ENCODE data around the gene CPM.
A peak's percentile ranks its signal among the peaks of the same experiment; 100 is the strongest.
"Not testable (repeated sequence)": the region's sequence is repeated elsewhere in the genome, so short reads cannot be mapped to it uniquely, and the experiment has no call there.

The CPM gene

DNA sequence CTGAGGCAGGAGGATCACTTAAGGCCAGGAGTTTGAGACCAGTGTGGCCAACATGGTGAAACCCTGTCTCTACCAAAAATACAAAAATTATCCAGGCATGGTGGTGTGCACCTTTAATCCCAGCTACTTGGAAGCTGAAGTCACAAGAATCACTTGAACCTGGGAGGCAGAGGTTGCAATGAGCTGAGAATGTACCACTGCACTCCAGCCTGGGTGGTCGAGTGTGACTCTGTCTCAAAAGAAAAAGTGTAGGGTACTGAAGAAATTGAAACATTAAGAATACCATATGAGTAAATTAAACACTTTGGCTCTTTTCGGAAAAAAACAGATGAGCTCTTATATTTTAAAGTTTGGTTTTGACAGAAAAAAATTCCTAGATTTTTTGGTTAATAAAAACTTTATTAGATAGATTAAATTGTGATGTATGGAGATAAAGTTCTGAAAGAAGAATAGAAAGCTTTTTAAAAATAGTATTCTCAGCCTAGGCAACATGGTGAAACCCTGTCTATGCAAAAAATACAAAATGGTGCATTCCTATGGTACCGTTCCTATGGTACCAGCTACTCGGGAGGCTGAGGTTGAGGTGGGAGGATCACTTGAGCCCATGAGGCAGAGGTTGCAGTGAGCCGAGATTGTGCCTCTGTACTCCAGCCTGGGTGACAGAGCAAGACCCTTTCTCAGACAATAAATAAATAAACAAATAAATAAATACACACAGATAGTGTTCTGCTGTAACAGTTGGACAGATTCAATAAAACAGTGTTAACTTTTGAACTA, 104.9 kb downstream of the CPM start:
- Histone ChIP-seq H3K27ac (ENCODE audit: low read depth, low read length) (peak overlapping the region; percentile 79), H3K4me3 (ENCODE audit: low read depth, low read length) (no peak overlapping the region), H3K36me3 (ENCODE audit: insufficient read depth, low read length) (peaks cover 61% of the 10 kb centered on the region), H3K27me3 (ENCODE audit: insufficient read depth, low read length) (no peaks in the 10 kb centered on the region), H3K4me1 (ENCODE audit: control insufficient read depth, insufficient read depth, low read length, unreplicated experiment) (peaks cover 16% of the 10 kb centered on the region), H3K79me2 (ENCODE audit: control insufficient read depth, insufficient read depth, low read length, unreplicated experiment) (peaks cover 15% of the 10 kb centered on the region), H2AFZ (ENCODE audit: low read length, unreplicated experiment) (no peak overlapping the region)

DNA sequence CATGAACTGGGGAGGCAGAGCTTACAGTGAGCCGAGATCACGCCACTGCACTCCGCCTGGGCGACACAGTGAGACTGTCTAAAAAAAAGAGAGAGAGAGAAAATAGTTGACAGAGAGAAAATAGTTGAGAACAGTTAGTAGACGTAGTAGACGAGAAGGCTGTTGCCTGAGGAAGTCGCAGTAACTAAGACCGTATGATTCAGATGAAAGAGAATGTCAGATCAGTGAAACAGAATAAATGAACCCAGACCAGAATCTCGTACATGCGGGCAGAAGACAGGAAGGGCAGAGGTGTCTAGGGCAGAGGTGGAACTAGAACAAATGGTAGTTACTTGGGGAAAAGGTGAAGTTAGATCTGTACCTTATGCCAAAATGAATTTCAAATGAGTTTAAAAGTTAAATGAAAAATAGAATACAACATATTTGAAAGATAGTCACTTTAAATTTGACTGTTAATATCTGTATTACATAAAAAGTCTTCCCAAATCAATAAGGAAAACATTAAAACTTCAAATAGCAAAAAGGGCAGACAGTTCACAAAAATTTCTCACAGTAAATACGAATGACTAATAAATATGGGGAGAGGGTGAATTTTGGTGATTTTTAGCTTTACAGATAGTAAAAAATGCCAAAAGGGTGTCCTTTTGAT, 107.3 kb downstream of the CPM start:
- no peaks in the 10 kb centered on the region for H3K27me3 ChIP-seq (ENCODE audit: insufficient read depth, low read length)
- no peak overlapping the region for H2AFZ ChIP-seq (ENCODE audit: low read length, unreplicated experiment)
- peaks cover 16% of the 10 kb centered on the region for H3K4me1 ChIP-seq (ENCODE audit: control insufficient read depth, insufficient read depth, low read length, unreplicated experiment)
- peak overlapping the region; percentile 79 for H3K27ac ChIP-seq (ENCODE audit: low read depth, low read length)
- no peak overlapping the region for H3K4me3 ChIP-seq (ENCODE audit: low read depth, low read length)
- H3K36me3 ChIP-seq (ENCODE audit: insufficient read depth, low read length) = peaks cover 58% of the 10 kb centered on the region
- peaks cover 16% of the 10 kb centered on the region for H3K79me2 ChIP-seq (ENCODE audit: control insufficient read depth, insufficient read depth, low read length, unreplicated experiment)

DNA sequence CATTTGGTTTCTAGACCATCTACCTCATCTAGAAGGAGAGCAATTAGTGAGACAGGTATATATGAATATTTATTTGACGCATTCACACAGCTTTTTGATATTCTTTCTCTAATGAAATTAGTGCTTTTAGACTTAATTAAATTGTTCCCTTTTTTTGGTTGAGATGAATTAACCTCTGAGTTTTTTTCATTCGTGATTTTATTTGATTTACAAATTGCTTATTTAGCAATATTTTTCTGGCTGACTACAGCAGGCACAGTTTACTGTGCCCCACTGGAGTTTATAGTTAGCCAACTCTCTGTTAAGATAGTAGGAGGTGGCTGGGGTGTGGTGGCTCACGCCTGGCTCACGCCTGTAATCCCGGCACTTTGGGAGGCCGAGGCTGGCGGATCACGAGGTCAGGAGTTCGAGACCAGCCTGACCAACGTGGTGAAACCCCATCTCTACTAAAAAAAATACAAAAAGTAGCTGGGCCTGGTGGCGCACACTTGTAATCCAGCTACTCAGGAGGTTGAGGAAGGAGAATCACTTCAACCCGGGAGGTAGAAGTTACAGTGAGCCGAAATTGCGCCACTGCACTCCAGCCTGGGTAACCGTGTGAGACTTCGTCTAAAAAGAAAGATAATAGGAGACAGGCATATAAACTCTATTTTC, 108.2 kb downstream of the CPM start:
- Histone ChIP-seq H3K4me1 (ENCODE audit: control insufficient read depth, insufficient read depth, low read length, unreplicated experiment) (peaks cover 16% of the 10 kb centered on the region), H2AFZ (ENCODE audit: low read length, unreplicated experiment) (no peak overlapping the region), H3K36me3 (ENCODE audit: insufficient read depth, low read length) (peaks cover 66% of the 10 kb centered on the region), H3K79me2 (ENCODE audit: control insufficient read depth, insufficient read depth, low read length, unreplicated experiment) (peaks cover 18% of the 10 kb centered on the region), H3K27me3 (ENCODE audit: insufficient read depth, low read length) (no peaks in the 10 kb centered on the region), H3K27ac (ENCODE audit: low read depth, low read length) (no peak overlapping the region), H3K4me3 (ENCODE audit: low read depth, low read length) (no peak overlapping the region)

DNA sequence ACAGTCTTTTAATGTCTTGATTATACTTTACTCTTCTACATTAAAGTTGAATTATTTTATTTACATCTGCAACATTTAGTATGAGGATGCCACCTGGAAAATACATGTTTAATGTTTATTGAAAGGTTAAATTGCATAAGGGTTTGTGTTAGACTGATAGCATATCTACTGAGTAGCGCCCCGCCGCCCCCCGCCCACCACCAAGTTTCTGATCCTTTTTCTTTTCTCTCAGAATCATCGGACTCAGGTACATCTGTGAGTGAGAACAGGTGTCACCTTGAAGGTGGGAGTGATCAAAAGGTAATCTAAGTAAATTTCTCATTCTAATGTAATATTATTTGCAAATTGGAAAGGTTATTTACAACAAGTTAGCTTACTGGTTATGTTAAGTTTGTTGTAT, 108.8 kb downstream of the CPM start:
- peaks cover 68% of the 10 kb centered on the region for H3K36me3 ChIP-seq (ENCODE audit: insufficient read depth, low read length)
- H3K27ac ChIP-seq (ENCODE audit: low read depth, low read length) = no peak overlapping the region
- H3K4me3 ChIP-seq (ENCODE audit: low read depth, low read length) = no peak overlapping the region
- H2AFZ ChIP-seq (ENCODE audit: low read length, unreplicated experiment) = no peak overlapping the region
- H3K4me1 ChIP-seq (ENCODE audit: control insufficient read depth, insufficient read depth, low read length, unreplicated experiment) = peaks cover 16% of the 10 kb centered on the region
- H3K79me2 ChIP-seq (ENCODE audit: control insufficient read depth, insufficient read depth, low read length, unreplicated experiment) = peaks cover 21% of the 10 kb centered on the region
- H3K27me3 ChIP-seq (ENCODE audit: insufficient read depth, low read length) = no peaks in the 10 kb centered on the region

DNA sequence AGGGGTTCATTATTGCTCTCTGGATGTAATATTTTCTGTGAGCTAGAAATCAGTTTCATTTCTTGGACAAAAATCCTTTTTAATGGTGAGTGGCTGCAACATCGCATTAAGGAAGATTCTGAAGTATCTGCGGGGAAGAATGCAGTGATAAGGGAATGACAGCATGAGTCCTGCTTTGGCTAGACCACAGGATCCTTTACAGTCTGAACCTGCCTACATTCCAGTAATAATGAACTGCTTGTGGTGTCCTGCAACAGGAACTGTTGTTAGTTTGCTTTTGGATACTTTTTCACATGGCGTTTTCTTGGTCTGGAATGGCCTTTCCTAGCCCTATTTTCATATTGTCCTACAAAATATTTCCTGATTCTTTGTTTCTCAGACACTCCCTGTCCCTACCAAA, 109.3 kb downstream of the CPM start:
- H3K79me2 ChIP-seq (ENCODE audit: control insufficient read depth, insufficient read depth, low read length, unreplicated experiment) = peaks cover 25% of the 10 kb centered on the region
- H3K4me1 ChIP-seq (ENCODE audit: control insufficient read depth, insufficient read depth, low read length, unreplicated experiment) = peaks cover 16% of the 10 kb centered on the region
- H3K4me3 ChIP-seq (ENCODE audit: low read depth, low read length) = no peak overlapping the region
- no peak overlapping the region for H3K27ac ChIP-seq (ENCODE audit: low read depth, low read length)
- H2AFZ ChIP-seq (ENCODE audit: low read length, unreplicated experiment) = no peak overlapping the region
- no peaks in the 10 kb centered on the region for H3K27me3 ChIP-seq (ENCODE audit: insufficient read depth, low read length)
- peaks cover 68% of the 10 kb centered on the region for H3K36me3 ChIP-seq (ENCODE audit: insufficient read depth, low read length)

DNA sequence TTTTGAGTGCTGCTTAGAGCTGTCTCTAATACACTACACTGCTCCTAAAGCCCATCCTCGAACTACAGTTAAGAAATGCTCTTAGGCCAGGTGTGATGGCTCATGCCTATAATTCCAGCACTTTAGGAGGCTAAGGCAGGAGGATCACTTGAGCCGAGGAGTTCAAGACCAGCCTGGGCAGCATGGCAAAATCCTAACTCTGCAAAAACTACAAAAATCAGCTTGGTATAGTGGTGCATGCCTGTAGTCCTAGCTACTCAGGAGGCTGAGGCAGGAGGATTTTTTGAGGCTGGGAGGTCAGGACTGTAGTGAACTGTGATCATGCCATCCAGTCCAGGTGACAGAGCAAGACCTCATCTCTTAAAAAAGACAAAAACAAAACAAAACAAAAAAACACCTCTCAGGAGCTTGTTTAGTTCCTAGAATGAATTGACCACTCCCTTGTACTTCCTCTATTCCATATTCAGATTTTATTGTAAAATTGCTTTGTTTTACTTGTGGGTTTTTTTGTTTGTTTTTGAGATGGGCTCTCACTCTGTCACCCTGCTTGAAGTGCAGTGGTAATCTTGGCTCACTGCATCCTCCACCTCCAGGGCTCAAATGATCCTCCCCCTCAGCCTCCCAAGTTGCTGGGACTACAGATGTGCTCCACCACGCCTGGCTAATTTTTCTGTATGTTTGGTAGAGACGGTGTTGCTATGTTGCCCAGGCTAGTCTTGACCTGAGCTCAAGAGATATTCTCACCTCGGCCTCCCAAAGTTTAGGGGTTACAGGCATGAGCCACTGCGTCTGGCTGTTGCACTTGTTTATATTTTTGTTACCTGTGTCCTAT, 111.4 kb downstream of the CPM start:
- H3K36me3 ChIP-seq (ENCODE audit: insufficient read depth, low read length) = peaks cover 60% of the 10 kb centered on the region
- no peak overlapping the region for H3K4me3 ChIP-seq (ENCODE audit: low read depth, low read length)
- peaks cover 28% of the 10 kb centered on the region for H3K79me2 ChIP-seq (ENCODE audit: control insufficient read depth, insufficient read depth, low read length, unreplicated experiment)
- no peak overlapping the region for H2AFZ ChIP-seq (ENCODE audit: low read length, unreplicated experiment)
- H3K27ac ChIP-seq (ENCODE audit: low read depth, low read length) = no peak overlapping the region
- no peaks in the 10 kb centered on the region for H3K27me3 ChIP-seq (ENCODE audit: insufficient read depth, low read length)
- H3K4me1 ChIP-seq (ENCODE audit: control insufficient read depth, insufficient read depth, low read length, unreplicated experiment) = peaks cover 3% of the 10 kb centered on the region

DNA sequence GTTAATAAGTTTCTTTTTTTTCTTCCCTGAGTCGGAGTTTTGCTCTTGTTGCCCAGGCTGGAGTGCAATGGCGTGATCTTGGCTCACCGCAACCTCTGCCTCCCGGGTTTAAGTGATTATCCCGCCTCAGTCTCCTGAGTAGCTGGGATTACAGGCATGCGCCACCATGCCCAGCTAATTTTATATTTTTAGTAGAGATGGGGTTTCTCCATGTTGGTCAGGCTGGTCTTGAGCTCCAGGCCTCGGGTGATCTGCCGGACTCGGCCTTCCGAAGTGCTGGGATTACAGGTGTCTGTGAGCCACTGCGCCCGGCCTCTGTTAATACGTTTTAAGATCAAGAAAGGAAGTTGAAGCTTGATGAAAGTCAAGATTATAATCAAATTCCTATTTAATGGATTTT, 113.5 kb downstream of the CPM start:
- H3K27me3 ChIP-seq (ENCODE audit: insufficient read depth, low read length); H3K4me3 ChIP-seq (ENCODE audit: low read depth, low read length); H3K4me1 ChIP-seq (ENCODE audit: control insufficient read depth, insufficient read depth, low read length, unreplicated experiment); H2AFZ ChIP-seq (ENCODE audit: low read length, unreplicated experiment); H3K27ac ChIP-seq (ENCODE audit: low read depth, low read length): not testable (repeated sequence)
- Histone ChIP-seq H3K36me3 (ENCODE audit: insufficient read depth, low read length) (peaks cover 64% of the 10 kb centered on the region), H3K79me2 (ENCODE audit: control insufficient read depth, insufficient read depth, low read length, unreplicated experiment) (peaks cover 40% of the 10 kb centered on the region)

DNA sequence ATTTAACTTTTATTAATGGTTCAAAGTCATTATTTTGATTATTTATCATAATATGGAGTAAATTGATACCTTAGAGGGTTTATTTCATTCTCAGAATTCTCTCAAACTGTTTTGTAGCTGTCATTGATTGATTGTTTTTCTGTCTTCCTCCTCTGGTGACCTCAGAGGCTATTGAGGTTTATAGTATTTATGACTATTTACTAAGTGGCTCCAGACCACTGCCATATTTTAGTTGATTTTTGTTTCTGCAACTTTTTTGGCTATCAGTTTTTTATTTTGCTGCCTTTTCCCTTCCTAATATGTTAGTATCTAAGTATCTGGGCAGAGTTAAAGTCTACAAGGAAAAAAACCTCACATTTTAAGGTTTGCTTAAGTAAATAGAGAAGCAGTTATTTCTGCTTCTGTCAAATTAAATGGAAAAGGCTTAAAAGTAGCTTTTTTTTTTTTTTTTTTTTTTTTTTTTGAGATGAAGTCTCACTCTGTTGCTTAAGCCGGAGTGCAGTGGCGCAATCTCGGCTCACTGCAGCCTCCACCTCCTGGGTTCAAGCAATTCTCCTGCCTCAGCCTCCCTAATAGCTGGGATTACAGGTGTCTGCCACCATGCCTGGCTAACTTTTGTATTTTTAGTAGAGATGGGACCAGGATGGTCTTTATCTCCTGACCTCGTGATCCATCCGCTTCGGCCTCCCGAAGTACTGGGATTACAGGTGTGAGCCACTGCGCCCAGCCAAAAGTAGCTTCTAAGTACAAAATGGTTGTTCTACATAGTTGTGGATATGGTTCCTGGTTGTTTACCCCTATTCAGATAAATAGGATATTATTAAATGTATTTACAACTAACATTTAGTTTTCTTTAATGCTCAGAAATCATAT, 116.8 kb downstream of the CPM start:
- H3K27ac ChIP-seq (ENCODE audit: low read depth, low read length) = no peak overlapping the region
- peaks cover 17% of the 10 kb centered on the region for H3K4me1 ChIP-seq (ENCODE audit: control insufficient read depth, insufficient read depth, low read length, unreplicated experiment)
- no peaks in the 10 kb centered on the region for H3K27me3 ChIP-seq (ENCODE audit: insufficient read depth, low read length)
- peaks cover 64% of the 10 kb centered on the region for H3K36me3 ChIP-seq (ENCODE audit: insufficient read depth, low read length)
- no peak overlapping the region for H2AFZ ChIP-seq (ENCODE audit: low read length, unreplicated experiment)
- H3K4me3 ChIP-seq (ENCODE audit: low read depth, low read length) = no peak overlapping the region
- H3K79me2 ChIP-seq (ENCODE audit: control insufficient read depth, insufficient read depth, low read length, unreplicated experiment) = peaks cover 55% of the 10 kb centered on the region

DNA sequence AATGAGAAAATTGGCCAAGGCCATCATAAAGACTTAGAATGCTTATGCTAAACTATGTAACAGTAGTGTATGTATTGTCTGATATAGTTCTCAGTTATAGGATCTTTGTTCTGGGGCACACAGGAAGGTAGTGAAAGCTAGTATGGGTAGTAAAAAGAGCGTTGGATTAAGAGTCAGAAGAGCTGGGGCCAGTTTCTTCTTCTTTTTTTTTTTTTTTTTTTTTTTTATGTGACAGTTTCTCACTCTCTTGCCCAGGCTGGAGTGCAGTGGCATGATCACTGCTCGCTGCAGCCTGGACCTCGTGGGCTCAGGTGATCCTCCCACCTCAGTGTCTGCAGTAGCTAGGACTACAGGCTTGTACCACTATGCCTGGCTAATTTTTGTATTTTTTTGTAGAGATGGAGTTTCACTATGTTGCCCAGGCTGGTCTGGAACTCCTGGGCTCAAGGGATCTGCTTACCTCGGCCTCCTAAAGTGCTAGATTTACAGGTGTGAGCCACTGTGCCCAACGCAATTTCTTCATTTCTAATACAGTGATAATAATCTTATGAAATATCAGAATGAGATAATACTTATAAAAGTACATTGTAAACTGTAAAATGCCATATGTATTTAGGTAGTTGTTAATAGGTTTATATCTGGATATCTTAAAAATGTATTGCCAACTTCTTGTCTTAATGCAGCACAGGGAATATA, 117.6 kb downstream of the CPM start:
- Histone ChIP-seq H3K79me2 (ENCODE audit: control insufficient read depth, insufficient read depth, low read length, unreplicated experiment) (peaks cover 59% of the 10 kb centered on the region), H3K36me3 (ENCODE audit: insufficient read depth, low read length) (peaks cover 59% of the 10 kb centered on the region), H3K4me3 (ENCODE audit: low read depth, low read length) (no peak overlapping the region), H3K4me1 (ENCODE audit: control insufficient read depth, insufficient read depth, low read length, unreplicated experiment) (peaks cover 17% of the 10 kb centered on the region), H3K27me3 (ENCODE audit: insufficient read depth, low read length) (no peaks in the 10 kb centered on the region), H3K27ac (ENCODE audit: low read depth, low read length) (no peak overlapping the region), H2AFZ (ENCODE audit: low read length, unreplicated experiment) (no peak overlapping the region)
